GM23338 (cell line): ENCODE results near the gene ITPRIPL2.

Experiments
- CREB1 ChIP-seq: fragments of 250-450 bp; sonication (Bioruptor Pico); IDR thresholded peaks from 2 replicates; pipeline ENCODE4 v1.5.0; 2020; ENCODE audit warnings: low read depth, mild to moderate bottlenecking, moderate library complexity
- CTCF ChIP-seq, 2 experiments: fragments of 200-600 bp in 1 of 2; sonication (generic) in 1 of 2; conservative IDR thresholded peaks; 2 replicates each; pipeline versions ENCODE4 v1.5.1 to v1.6.1; 2016 to 2017; ENCODE audit warnings: antibody characterized with exemption in 2 of 2, low read depth in 2 of 2, mild to moderate bottlenecking in 2 of 2, moderate library complexity in 1 of 2
- EZH2 ChIP-seq: fragments of 200-600 bp; sonication (generic); IDR thresholded peaks from one replicate; pipeline ENCODE4 v1.8.0; 2017; ENCODE audit warnings: antibody characterized with exemption, mild to moderate bottlenecking, low read depth; ENCODE audit not compliant: unreplicated experiment
- EZH2phosphoT487 ChIP-seq: fragments of 200-600 bp; sonication (generic); IDR thresholded peaks from one replicate; pipeline ENCODE4 v1.8.1; 2018; ENCODE audit warnings: antibody characterized with exemption; ENCODE audit not compliant: unreplicated experiment
- JUNB ChIP-seq: IDR thresholded peaks from one replicate; pipeline ENCODE4 v1.6.1; 2016; ENCODE audit warnings: antibody characterized with exemption; ENCODE audit not compliant: unreplicated experiment
- POLR2AphosphoS5 ChIP-seq: IDR thresholded peaks from 2 replicates; pipeline ENCODE4 v1.6.1; 2016; ENCODE audit warnings: antibody characterized with exemption, low read depth
- REST ChIP-seq: IDR thresholded peaks from one replicate; pipeline ENCODE4 v1.6.1; 2018; ENCODE audit warnings: antibody characterized with exemption; ENCODE audit not compliant: unreplicated experiment
- ZNF114 ChIP-seq: fragments of 250-450 bp; sonication (Bioruptor Pico); IDR thresholded peaks from 2 replicates; pipeline ENCODE4 v1.5.0; 2020; ENCODE audit warnings: mild to moderate bottlenecking, moderate library complexity

GRCh38 chr16:19126300-19126699 lies 12.5 kb downstream of the ITPRIPL2 start:
- TF ChIP-seq CTCF (conservative IDR thresholded peaks at IDR 0.05; ENCODE audit: low read depth in 2 of 2) (no peak), EZH2 (no peak), CREB1 (CRISPR knock-in tag) (no peak), JUNB (no peak), POLR2AphosphoS5 (no peak), EZH2phosphoT487 (no peak), REST (no peak), ZNF114 (CRISPR knock-in tag) (no peak)
